ENCODE data around the gene FGF3. TPM values are rescaled to one million over a fixed set of nuclear protein-coding genes. Genes with fewer than 3 reads are reported as not detected.
A peak's percentile ranks its signal among the peaks of the same experiment; 100 is the strongest.

FGF3 gene
- total and polyA plus RNA-seq, 4 experiments from 2014 or later = not detected

GRCh38 chr11:69842746-69843528 lies 23.7 kb upstream of the FGF3 start:
- Histone ChIP-seq H3K27me3 (ENCODE audit: insufficient read depth, low read length) (no peaks in the 10 kb centered on the region), H3K4me3 (ENCODE audit: low read length in 2 of 2) (no peak overlapping the region), H3K36me3 (ENCODE audit: insufficient read depth, low read length) (no peaks in the 10 kb centered on the region), H3K9me3 (ENCODE audit: control insufficient read depth in 1 of 2, low read length in 2 of 2) (no peaks in the 10 kb centered on the region), H3K4me1 (ENCODE audit: insufficient read depth, low read length) (no peaks in the 10 kb centered on the region), H3K27ac (ENCODE audit: low read depth, low read length) (no peak overlapping the region)
- H3K4me1 Mint-ChIP-seq = peaks cover 0 to 6% (median 0%) of the 10 kb centered on the region in 4 donors
- no peaks in the 10 kb centered on the region for H3K36me3 Mint-ChIP-seq
- intact Hi-C loops (cut with micrococcal nuclease) = no loop called here
- POLR2A ChIA-PET (ENCODE audit: partially characterized antibody) = no interaction called here
- no peaks in the 10 kb centered on the region for H3K9me3 Mint-ChIP-seq
- DNase-seq = no peak
- CTCF ChIA-PET (ENCODE audit: partially characterized antibody) = interaction anchor here (1.5 to 1.6 kb wide), 2 partner anchors 13 to 158 kb away, joined by 3 to 5 read pairs; no protein-coding TSS in a partner anchor
- no peak overlapping the region for H3K27ac Mint-ChIP-seq
- H3K4me3 Mint-ChIP-seq = no peak overlapping the region
- H3K27me3 Mint-ChIP-seq = peaks cover 7 to 8% of the 10 kb centered on the region in 2 donors

GRCh38 chr11:69841859-69842698 lies 22.9 kb upstream of the FGF3 start:
- Mint-ChIP-seq H3K4me1 (peaks cover 0 to 6% (median 0%) of the 10 kb centered on the region in 4 donors), H3K27me3 (peaks cover 8 to 9% of the 10 kb centered on the region in 2 donors), H3K36me3 (no peaks in the 10 kb centered on the region), H3K9me3 (no peaks in the 10 kb centered on the region), H3K27ac (no peak overlapping the region), H3K4me3 (no peak overlapping the region)
- CTCF ChIA-PET (ENCODE audit: partially characterized antibody) = interaction anchor here (1.0 to 1.6 kb wide), 3 partner anchors 10 to 158 kb away, joined by 3 to 5 read pairs (median 4); no protein-coding TSS in a partner anchor
- Histone ChIP-seq H3K9me3 (ENCODE audit: control insufficient read depth in 1 of 2, low read length in 2 of 2) (no peaks in the 10 kb centered on the region), H3K4me3 (ENCODE audit: low read length in 2 of 2) (no peak overlapping the region), H3K27ac (ENCODE audit: low read depth, low read length) (no peak overlapping the region), H3K4me1 (ENCODE audit: insufficient read depth, low read length) (no peaks in the 10 kb centered on the region), H3K36me3 (ENCODE audit: insufficient read depth, low read length) (no peaks in the 10 kb centered on the region), H3K27me3 (ENCODE audit: insufficient read depth, low read length) (no peaks in the 10 kb centered on the region)
- peak in 2 of 5 donors; percentile 9 to 10 for DNase-seq
- intact Hi-C loops (cut with micrococcal nuclease) = no loop called here
- POLR2A ChIA-PET (ENCODE audit: partially characterized antibody) = no interaction called here

- ChIA-PET CTCF (ENCODE audit: partially characterized antibody) (interaction anchor here (1.0 to 1.5 kb wide), 2 partner anchors 9 to 157 kb away, joined by 4 to 5 read pairs; no protein-coding TSS in a partner anchor), POLR2A (ENCODE audit: partially characterized antibody) (no interaction called here)
- Histone ChIP-seq H3K36me3 (ENCODE audit: insufficient read depth, low read length) (no peaks in the 10 kb centered on the region), H3K4me1 (ENCODE audit: insufficient read depth, low read length) (no peaks in the 10 kb centered on the region), H3K27ac (ENCODE audit: low read depth, low read length) (no peak overlapping the region), H3K4me3 (ENCODE audit: low read length in 2 of 2) (no peak overlapping the region), H3K9me3 (ENCODE audit: control insufficient read depth in 1 of 2, low read length in 2 of 2) (no peaks in the 10 kb centered on the region), H3K27me3 (ENCODE audit: insufficient read depth, low read length) (peaks cover under 1% of the 10 kb centered on the region)
- intact Hi-C loops (cut with micrococcal nuclease) = no loop called here
- Mint-ChIP-seq H3K36me3 (no peaks in the 10 kb centered on the region), H3K4me3 (no peak overlapping the region), H3K27me3 (peaks cover 7 to 9% of the 10 kb centered on the region in 2 donors), H3K27ac (peak overlapping the region in 2 of 7 donors; percentile 4 to 15), H3K4me1 (peaks cover 0 to 6% (median 0%) of the 10 kb centered on the region in 4 donors), H3K9me3 (no peaks in the 10 kb centered on the region)
- no peak for DNase-seq
These were observed 22.1 kb upstream of the FGF3 start for GRCh38 chr11:69841170-69841858.

GRCh38 chr11:69840371-69841169 lies 21.4 kb upstream of the FGF3 start:
- POLR2A ChIA-PET (ENCODE audit: partially characterized antibody) = no interaction called here
- intact Hi-C loops (cut with micrococcal nuclease) = no loop called here
- Histone ChIP-seq H3K27ac (ENCODE audit: low read depth, low read length) (no peak overlapping the region), H3K4me1 (ENCODE audit: insufficient read depth, low read length) (no peaks in the 10 kb centered on the region), H3K36me3 (ENCODE audit: insufficient read depth, low read length) (no peaks in the 10 kb centered on the region), H3K27me3 (ENCODE audit: insufficient read depth, low read length) (peaks cover 4% of the 10 kb centered on the region), H3K9me3 (ENCODE audit: control insufficient read depth in 1 of 2, low read length in 2 of 2) (no peaks in the 10 kb centered on the region), H3K4me3 (ENCODE audit: low read length in 2 of 2) (no peak overlapping the region)
- no peak overlapping the region for H3K4me3 Mint-ChIP-seq
- no peak for DNase-seq
- H3K4me1 Mint-ChIP-seq = peaks cover 0 to 8% (median 0%) of the 10 kb centered on the region in 4 donors
- no peak overlapping the region for H3K27ac Mint-ChIP-seq
- no peaks in the 10 kb centered on the region for H3K9me3 Mint-ChIP-seq
- CTCF ChIA-PET (ENCODE audit: partially characterized antibody) = no interaction called here
- no peaks in the 10 kb centered on the region for H3K36me3 Mint-ChIP-seq
- peaks cover 11 to 12% of the 10 kb centered on the region in 2 donors for H3K27me3 Mint-ChIP-seq

GRCh38 chr11:69839516-69839915 lies 20.3 kb upstream of the FGF3 start:
- no peak for DNase-seq
- H3K36me3 Mint-ChIP-seq = no peaks in the 10 kb centered on the region
- H3K4me1 Mint-ChIP-seq = peaks cover 0 to 8% (median 0%) of the 10 kb centered on the region in 4 donors
- Histone ChIP-seq H3K9me3 (ENCODE audit: control insufficient read depth in 1 of 2, low read length in 2 of 2) (no peaks in the 10 kb centered on the region), H3K4me3 (ENCODE audit: low read length in 2 of 2) (no peak overlapping the region), H3K27ac (ENCODE audit: low read depth, low read length) (no peak overlapping the region), H3K36me3 (ENCODE audit: insufficient read depth, low read length) (no peaks in the 10 kb centered on the region), H3K27me3 (ENCODE audit: insufficient read depth, low read length) (peaks cover 4% of the 10 kb centered on the region), H3K4me1 (ENCODE audit: insufficient read depth, low read length) (no peaks in the 10 kb centered on the region)
- CTCF ChIA-PET (ENCODE audit: partially characterized antibody) = no interaction called here
- H3K4me3 Mint-ChIP-seq = no peak overlapping the region
- no peaks in the 10 kb centered on the region for H3K9me3 Mint-ChIP-seq
- intact Hi-C loops (cut with micrococcal nuclease) = no loop called here
- H3K27ac Mint-ChIP-seq = no peak overlapping the region
- H3K27me3 Mint-ChIP-seq = peaks cover 12 to 18% of the 10 kb centered on the region in 2 donors
- POLR2A ChIA-PET (ENCODE audit: partially characterized antibody) = no interaction called here

GRCh38 chr11:69837791-69838190 lies 18.6 kb upstream of the FGF3 start:
- Mint-ChIP-seq H3K4me3 (no peak overlapping the region), H3K36me3 (no peaks in the 10 kb centered on the region), H3K4me1 (peaks cover 0 to 8% (median 0%) of the 10 kb centered on the region in 4 donors), H3K9me3 (no peaks in the 10 kb centered on the region), H3K27ac (no peak overlapping the region), H3K27me3 (peaks cover 22% of the 10 kb centered on the region in 2 donors)
- ChIA-PET CTCF (ENCODE audit: partially characterized antibody) (no interaction called here), POLR2A (ENCODE audit: partially characterized antibody) (no interaction called here)
- DNase-seq = no peak
- intact Hi-C loops (cut with micrococcal nuclease) = no loop called here
- no peaks in the 10 kb centered on the region for H3K36me3 ChIP-seq (ENCODE audit: insufficient read depth, low read length)
- H3K4me1 ChIP-seq (ENCODE audit: insufficient read depth, low read length) = no peaks in the 10 kb centered on the region
- no peak overlapping the region for H3K27ac ChIP-seq (ENCODE audit: low read depth, low read length)
- H3K27me3 ChIP-seq (ENCODE audit: insufficient read depth, low read length) = peaks cover 9% of the 10 kb centered on the region
- no peak overlapping the region for H3K4me3 ChIP-seq (ENCODE audit: low read length in 2 of 2)
- no peaks in the 10 kb centered on the region for H3K9me3 ChIP-seq (ENCODE audit: control insufficient read depth in 1 of 2, low read length in 2 of 2)

Data from CD4-positive, alpha-beta memory T cell (primary cell).